Astrocyte (in vitro differentiated cells and primary cell): Measurements from ENCODE around the gene LYRM4. TPM values are rescaled to one million over a fixed set of nuclear protein-coding genes. Genes with fewer than 3 reads are reported as not detected.

Experiments used
- DNase-seq: peaks from one replicate; pipeline ENCODE4 v3.0.0-alpha.2; 2010; ENCODE audit warnings: low read depth
- FAIRE-seq: peaks from 2 replicates; lab custom pipeline; 2011; peaks lifted over from hg19 to GRCh38; lab: Jason Lieb, UNC
- H2AFZ ChIP-seq: 2 replicates; pipeline ENCODE4 v1.6.0; 2012; ENCODE audit warnings: low read depth, low read length, inconsistent platforms
- H3K27ac ChIP-seq: 2 replicates; pipeline ENCODE4 v1.5.1; 2011; ENCODE audit warnings: low read depth, low read length, inconsistent platforms
- H3K27me3 ChIP-seq: 2 replicates; pipeline ENCODE4 v1.6.0; 2011; ENCODE audit warnings: low read length, inconsistent platforms; ENCODE audit not compliant: insufficient read depth
- H3K36me3 ChIP-seq: 2 replicates; pipeline ENCODE4 v1.5.1; 2011; ENCODE audit warnings: low read length, inconsistent platforms; ENCODE audit not compliant: insufficient read depth
- H3K4me1 ChIP-seq: 2 replicates; pipeline ENCODE4 v1.5.1; 2011; ENCODE audit warnings: low read length, inconsistent platforms; ENCODE audit not compliant: insufficient read depth
- H3K4me2 ChIP-seq: 2 replicates; pipeline ENCODE4 v1.6.0; 2012; ENCODE audit warnings: low read length, inconsistent platforms
- H3K4me3 ChIP-seq: 2 replicates; pipeline ENCODE4 v1.5.1; 2011; ENCODE audit warnings: low read depth, mild to moderate bottlenecking, low read length, inconsistent platforms; ENCODE audit not compliant: insufficient read depth
- H3K79me2 ChIP-seq: 2 replicates; pipeline ENCODE4 v1.6.0; 2012; ENCODE audit warnings: mild to moderate bottlenecking, low read length, inconsistent platforms; ENCODE audit not compliant: insufficient read depth
- H3K9ac ChIP-seq: 2 replicates; pipeline ENCODE4 v1.6.0; 2012; ENCODE audit warnings: mild to moderate bottlenecking, low read length, inconsistent platforms
- H3K9me3 ChIP-seq: 2 replicates; pipeline ENCODE4 v1.5.1; 2012; ENCODE audit warnings: low read depth, mild to moderate bottlenecking, low read length, inconsistent platforms; ENCODE audit not compliant: insufficient read depth
- H4K20me1 ChIP-seq: 2 replicates; pipeline ENCODE4 v1.6.0; 2012; ENCODE audit warnings: low read length, inconsistent platforms; ENCODE audit not compliant: insufficient read depth
- H3K27ac Mint-ChIP-seq: one replicate; pipeline ENCODE4 v1.8.0; 2021; ENCODE audit warnings: mild to moderate bottlenecking, mixed read lengths; ENCODE audit not compliant: unreplicated experiment
- H3K27me3 Mint-ChIP-seq: one replicate; pipeline ENCODE4 v1.8.0; 2021; ENCODE audit warnings: low read depth, mixed read lengths; ENCODE audit not compliant: unreplicated experiment
- H3K36me3 Mint-ChIP-seq: one replicate; pipeline ENCODE4 v1.8.0; 2021; ENCODE audit warnings: low read depth, mixed read lengths; ENCODE audit not compliant: unreplicated experiment
- H3K4me1 Mint-ChIP-seq: one replicate; pipeline ENCODE4 v1.8.0; 2021; ENCODE audit warnings: low read depth, mixed read lengths; ENCODE audit not compliant: unreplicated experiment
- H3K4me3 Mint-ChIP-seq: one replicate; pipeline ENCODE4 v1.8.0; 2021; ENCODE audit warnings: mild to moderate bottlenecking, moderate library complexity, mixed read lengths; ENCODE audit not compliant: unreplicated experiment
- H3K9me3 Mint-ChIP-seq: one replicate; pipeline ENCODE4 v1.8.0; 2021; ENCODE audit warnings: mild to moderate bottlenecking, mixed read lengths; ENCODE audit not compliant: unreplicated experiment
- EZH2 ChIP-seq: IDR thresholded peaks from 2 replicates; pipeline ENCODE4 v1.6.1; 2012; ENCODE audit warnings: mild to moderate bottlenecking, low read length, inconsistent platforms; ENCODE audit not compliant: insufficient read depth
- total RNA-seq: library from RNA; stranded (reverse); gene quantifications from 2 replicates; pipeline ENCODE4 v1.2.1, GENCODE V29; 2021
- TF ChIP-seq, protein P1 (sequence below): IDR thresholded peaks from 2 replicates; pipeline ENCODE4 v1.5.1; 2011; ENCODE audit warnings: low read depth, mild to moderate bottlenecking, inconsistent platforms, low read length, moderate library complexity; ENCODE audit not compliant: insufficient read depth

The LYRM4 gene
- total RNA-seq, 1 donor from 2014 or later = 39.1 TPM

DNA sequence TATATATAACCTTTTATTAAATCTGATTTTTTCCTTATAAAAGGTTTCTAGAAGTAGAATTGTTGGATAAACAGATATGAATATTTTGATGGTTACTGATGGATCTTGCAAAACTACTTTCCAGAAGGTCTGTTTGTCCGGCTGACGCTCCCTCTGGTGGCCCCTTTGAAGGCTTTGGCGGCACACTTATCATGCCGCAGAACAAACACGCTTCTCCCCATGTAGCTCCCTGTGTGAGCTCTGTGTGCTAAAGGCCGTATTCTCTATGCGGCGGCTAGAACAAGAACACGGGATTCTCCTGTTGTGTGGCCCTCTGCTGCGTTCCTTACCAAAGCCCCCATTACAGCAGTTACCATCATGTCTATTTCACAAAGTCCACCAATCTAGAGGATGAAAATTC, 145.6 kb downstream of the LYRM4 start:
- no peaks in the 10 kb centered on the region for H3K4me1 ChIP-seq
- no peak for TF ChIP-seq EZH2
- TF ChIP-seq, protein P1, sequence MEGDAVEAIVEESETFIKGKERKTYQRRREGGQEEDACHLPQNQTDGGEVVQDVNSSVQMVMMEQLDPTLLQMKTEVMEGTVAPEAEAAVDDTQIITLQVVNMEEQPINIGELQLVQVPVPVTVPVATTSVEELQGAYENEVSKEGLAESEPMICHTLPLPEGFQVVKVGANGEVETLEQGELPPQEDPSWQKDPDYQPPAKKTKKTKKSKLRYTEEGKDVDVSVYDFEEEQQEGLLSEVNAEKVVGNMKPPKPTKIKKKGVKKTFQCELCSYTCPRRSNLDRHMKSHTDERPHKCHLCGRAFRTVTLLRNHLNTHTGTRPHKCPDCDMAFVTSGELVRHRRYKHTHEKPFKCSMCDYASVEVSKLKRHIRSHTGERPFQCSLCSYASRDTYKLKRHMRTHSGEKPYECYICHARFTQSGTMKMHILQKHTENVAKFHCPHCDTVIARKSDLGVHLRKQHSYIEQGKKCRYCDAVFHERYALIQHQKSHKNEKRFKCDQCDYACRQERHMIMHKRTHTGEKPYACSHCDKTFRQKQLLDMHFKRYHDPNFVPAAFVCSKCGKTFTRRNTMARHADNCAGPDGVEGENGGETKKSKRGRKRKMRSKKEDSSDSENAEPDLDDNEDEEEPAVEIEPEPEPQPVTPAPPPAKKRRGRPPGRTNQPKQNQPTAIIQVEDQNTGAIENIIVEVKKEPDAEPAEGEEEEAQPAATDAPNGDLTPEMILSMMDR = peak; percentile 38
- DNase-seq (no peak), FAIRE-seq (no peak)
- H4K20me1 ChIP-seq = peaks cover 22% of the 10 kb centered on the region
- H3K27ac ChIP-seq = no peak overlapping the region
- H3K79me2 ChIP-seq = no peaks in the 10 kb centered on the region
- H3K4me3 Mint-ChIP-seq = no peak overlapping the region
- no peak overlapping the region for H3K27ac Mint-ChIP-seq
- no peaks in the 10 kb centered on the region for H3K9me3 ChIP-seq
- H3K27me3 Mint-ChIP-seq = peaks cover 4% of the 10 kb centered on the region
- no peak overlapping the region for H3K4me2 ChIP-seq
- H3K9me3 Mint-ChIP-seq = peaks cover 5% of the 10 kb centered on the region
- H2AFZ ChIP-seq = no peak overlapping the region
- H3K9ac ChIP-seq = no peak overlapping the region
- H3K4me3 ChIP-seq = no peak overlapping the region
- peaks cover 11% of the 10 kb centered on the region for H3K36me3 Mint-ChIP-seq
- no peaks in the 10 kb centered on the region for H3K27me3 ChIP-seq
- H3K4me1 Mint-ChIP-seq = peaks cover 8% of the 10 kb centered on the region
- H3K36me3 ChIP-seq = no peaks in the 10 kb centered on the region

DNA sequence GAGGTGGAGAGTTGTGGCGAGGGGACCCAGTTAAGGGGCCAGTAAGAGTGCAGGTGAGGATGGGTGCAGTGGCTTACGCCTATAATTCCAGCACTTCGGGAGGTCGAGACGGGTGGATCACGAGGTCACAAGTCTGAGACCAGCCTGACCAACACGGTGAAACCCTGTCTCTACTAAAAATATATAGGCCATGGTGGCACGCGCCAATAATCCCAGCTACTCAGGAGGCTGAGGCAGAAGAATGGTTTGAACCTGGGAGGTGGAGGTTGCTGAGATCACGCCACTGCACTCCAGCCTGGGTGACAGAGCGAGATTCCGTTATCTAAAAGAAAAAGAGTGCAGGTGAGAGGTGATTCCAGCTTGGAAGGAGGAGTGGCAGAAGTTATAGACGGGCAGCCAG, 147.7 kb downstream of the LYRM4 start:
- peaks cover 9% of the 10 kb centered on the region for H3K4me1 Mint-ChIP-seq
- Histone ChIP-seq H3K4me2 (no peak overlapping the region), H3K36me3 (no peaks in the 10 kb centered on the region), H2AFZ (no peak overlapping the region), H3K9me3 (no peaks in the 10 kb centered on the region), H4K20me1 (peaks cover 24% of the 10 kb centered on the region), H3K79me2 (no peaks in the 10 kb centered on the region), H3K27me3 (no peaks in the 10 kb centered on the region), H3K4me1 (no peaks in the 10 kb centered on the region), H3K4me3 (no peak overlapping the region), H3K9ac (no peak overlapping the region), H3K27ac (no peak overlapping the region)
- FAIRE-seq = no peak
- H3K27me3 Mint-ChIP-seq = peaks cover 4% of the 10 kb centered on the region
- peaks cover 5% of the 10 kb centered on the region for H3K9me3 Mint-ChIP-seq
- H3K36me3 Mint-ChIP-seq = peaks cover 13% of the 10 kb centered on the region
- no peak for DNase-seq
- TF ChIP-seq EZH2 = no peak
- TF ChIP-seq, protein P1 = no peak
- H3K27ac Mint-ChIP-seq = no peak overlapping the region
- no peak overlapping the region for H3K4me3 Mint-ChIP-seq

DNA sequence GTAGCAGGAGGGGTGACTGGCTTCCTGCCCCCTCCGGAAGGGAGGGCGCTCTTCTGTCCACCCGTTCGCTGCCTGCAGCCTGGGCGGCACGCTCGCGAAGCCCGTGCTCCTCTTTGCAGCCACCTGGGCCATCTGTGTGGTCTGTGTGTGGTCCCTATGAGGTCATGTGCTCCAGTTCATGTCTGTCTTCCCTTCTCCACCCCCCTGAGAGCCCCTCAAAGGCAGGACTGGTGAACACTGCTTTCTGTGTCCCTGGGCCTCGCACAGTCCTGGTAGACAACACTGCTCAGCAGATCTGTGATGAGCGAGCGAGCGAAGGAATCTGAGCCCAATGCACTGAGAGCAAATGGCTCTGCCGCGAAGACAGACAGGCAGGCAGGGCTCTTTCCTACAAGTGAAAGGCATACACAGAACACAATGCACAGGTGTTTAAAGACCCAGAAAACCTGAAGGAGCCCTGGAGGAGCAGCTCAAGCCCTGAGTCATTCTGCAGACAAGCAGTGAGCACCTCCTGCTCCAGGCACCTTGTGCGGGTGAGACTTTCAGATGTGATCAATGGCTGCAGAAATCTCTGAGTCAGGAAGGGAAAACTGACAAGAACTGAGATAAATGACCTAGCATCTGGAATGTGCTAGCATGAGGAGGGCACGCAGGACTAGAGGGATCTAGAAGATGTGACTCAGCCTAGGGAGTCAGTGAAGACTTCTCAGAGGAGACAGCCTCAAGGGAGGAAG, 148.5 kb downstream of the LYRM4 start:
- FAIRE-seq = no peak
- peaks cover 4% of the 10 kb centered on the region for H3K27me3 Mint-ChIP-seq
- peaks cover 24% of the 10 kb centered on the region for H4K20me1 ChIP-seq
- H3K9ac ChIP-seq = no peak overlapping the region
- no peaks in the 10 kb centered on the region for H3K4me1 ChIP-seq
- TF ChIP-seq, protein P1 = no peak
- TF ChIP-seq EZH2 = no peak
- H3K4me3 Mint-ChIP-seq = no peak overlapping the region
- peak; percentile 75 for DNase-seq
- H3K9me3 Mint-ChIP-seq = peaks cover 5% of the 10 kb centered on the region
- H3K36me3 ChIP-seq = no peaks in the 10 kb centered on the region
- peaks cover 13% of the 10 kb centered on the region for H3K36me3 Mint-ChIP-seq
- H3K27ac Mint-ChIP-seq = no peak overlapping the region
- H3K4me1 Mint-ChIP-seq = peaks cover 11% of the 10 kb centered on the region
- no peaks in the 10 kb centered on the region for H3K27me3 ChIP-seq
- no peak overlapping the region for H3K4me3 ChIP-seq
- H3K4me2 ChIP-seq = no peak overlapping the region
- no peak overlapping the region for H2AFZ ChIP-seq
- H3K9me3 ChIP-seq = no peaks in the 10 kb centered on the region
- H3K79me2 ChIP-seq = no peaks in the 10 kb centered on the region
- H3K27ac ChIP-seq = no peak overlapping the region
